Measurements from ENCODE around the gene IDI2.

Gene IDI2

DNA sequence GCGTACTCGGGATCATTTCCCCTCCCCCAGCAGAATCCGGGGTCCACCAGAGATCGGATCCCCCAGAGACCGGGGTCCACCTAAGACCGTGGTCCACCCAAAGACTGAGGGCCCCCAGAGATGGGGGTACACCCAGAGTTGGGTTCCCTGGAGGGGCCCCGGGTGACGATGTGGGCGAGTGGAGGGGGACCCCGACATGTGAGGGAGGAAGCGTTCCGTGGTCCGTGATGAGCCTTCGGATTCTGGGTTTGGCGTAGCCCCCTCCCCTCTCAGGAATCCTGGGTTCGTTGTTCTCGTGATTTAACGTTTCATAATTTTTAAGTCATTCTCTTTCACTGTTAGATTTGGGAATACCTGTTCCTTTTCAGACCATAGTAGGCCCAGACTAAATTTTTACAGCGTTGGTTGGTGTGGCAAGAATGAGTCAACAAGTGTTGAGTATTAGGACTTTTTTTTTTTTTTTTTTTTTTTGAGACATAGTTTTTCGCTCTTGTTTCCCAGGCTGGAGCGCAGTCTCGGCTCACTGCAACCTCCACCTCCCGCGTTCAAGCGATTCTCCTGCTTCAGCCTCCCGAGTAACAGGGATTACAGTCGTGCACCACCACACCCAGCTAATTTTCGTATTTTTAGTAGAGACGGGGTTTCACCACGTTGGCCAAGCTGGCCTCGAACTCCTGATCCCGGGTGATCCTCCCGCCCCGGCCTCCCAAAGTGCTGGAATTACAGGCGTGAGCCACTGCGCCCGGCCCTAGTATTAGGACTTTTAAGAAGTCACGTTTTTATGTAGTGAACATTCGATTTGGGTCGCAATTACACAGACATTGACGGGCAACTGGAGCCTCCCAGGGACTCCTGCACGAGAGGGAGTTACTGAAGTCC lies 36.8 kb downstream of the IDI2 start:
- DNase-seq (ENCODE audit: insufficient read length, low spot score) (no peak), FAIRE-seq (no peak)
- no peak for TF ChIP-seq POU2F2 (IDR thresholded peaks at IDR 0.05; ENCODE audit: low read depth, low read length)
- no peak for TF ChIP-seq POLR2AphosphoS5 (IDR thresholded peaks at IDR 0.05; ENCODE audit: low read depth, low read length)
- no peak for TF ChIP-seq SPI1 (IDR thresholded peaks at IDR 0.05; ENCODE audit: low read depth, low read length)
- TF ChIP-seq PAX5 (IDR thresholded peaks at IDR 0.05; ENCODE audit: insufficient read depth, low read length, severe bottlenecking) = no peak
- no peak for TF ChIP-seq TAF1 (IDR thresholded peaks at IDR 0.05; ENCODE audit: low read depth, low read length)
- no peak for TF ChIP-seq POLR2A (IDR thresholded peaks at IDR 0.05; ENCODE audit: low read depth, low read length)

DNA sequence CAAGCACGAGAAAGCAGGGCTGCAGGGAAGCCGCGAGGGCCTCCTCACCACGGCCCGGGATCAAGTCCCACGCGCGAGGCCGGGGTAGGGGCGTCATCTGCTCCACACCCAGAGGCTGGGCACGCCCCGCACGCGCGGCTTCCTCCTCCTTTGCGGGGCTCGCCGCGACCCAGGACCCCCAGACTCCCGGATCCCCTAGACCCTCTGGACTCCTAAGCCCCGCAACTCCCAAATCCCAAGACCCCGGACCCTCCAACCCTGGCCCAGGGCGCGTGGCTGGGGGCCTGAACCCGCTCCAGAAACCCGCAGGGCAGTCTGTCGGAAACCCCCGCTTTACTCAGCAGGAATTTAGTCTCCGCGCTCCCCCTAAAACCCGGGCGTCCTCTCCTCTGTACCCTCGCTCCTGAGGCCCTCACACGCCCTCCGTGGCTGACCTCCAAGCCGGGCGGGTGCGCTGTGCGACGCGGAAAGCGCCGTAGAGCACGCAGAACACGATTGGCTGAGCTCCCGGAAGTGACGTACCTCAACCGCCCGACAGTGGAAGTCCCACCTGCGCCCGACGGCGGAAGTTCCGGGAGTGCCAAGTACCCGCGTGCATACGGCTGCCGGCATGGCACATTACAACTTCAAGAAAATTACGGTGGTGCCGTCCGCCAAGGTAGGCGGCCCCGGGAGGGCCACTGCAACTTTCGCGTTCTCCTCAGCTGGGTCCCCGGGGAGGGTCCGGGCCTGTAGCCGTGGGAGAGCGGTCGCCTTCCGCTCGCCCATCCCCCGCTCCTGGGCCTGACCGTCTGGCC lies 37.6 kb downstream of the IDI2 start, which contains the start of gene GTPBP4:
Gene GTPBP4, plus strand, starts transcription at position 565 of the 797 bp plus-strand sequence. Its CDS starts 46 bp downstream, at position 611.
- TF ChIP-seq POLR2A (IDR thresholded peaks at IDR 0.05; ENCODE audit: low read depth, low read length) = peak; percentile 87
- no peak for TF ChIP-seq SPI1 (IDR thresholded peaks at IDR 0.05; ENCODE audit: low read depth, low read length)
- peak; percentile 80 for TF ChIP-seq TAF1 (IDR thresholded peaks at IDR 0.05; ENCODE audit: low read depth, low read length)
- peak; percentile 86 for TF ChIP-seq POLR2AphosphoS5 (IDR thresholded peaks at IDR 0.05; ENCODE audit: low read depth, low read length)
- DNase-seq (ENCODE audit: insufficient read length, low spot score) (peak; percentile 99), FAIRE-seq (peak; percentile 98)

DNA sequence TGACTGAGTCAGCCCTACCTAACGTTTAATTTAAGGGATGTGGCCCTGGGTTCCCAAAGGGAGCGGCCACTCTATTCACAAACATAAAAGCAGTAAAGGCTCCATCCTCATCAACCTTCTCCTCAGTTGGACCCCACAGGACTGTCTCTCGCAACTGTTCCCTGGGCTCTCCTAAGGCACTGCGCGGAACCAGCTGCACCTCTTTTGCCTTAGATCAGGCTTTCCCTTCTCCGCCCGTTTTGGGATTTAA lies 38.1 kb downstream of the IDI2 start:
- no peak for FAIRE-seq
- TF ChIP-seq POLR2A (IDR thresholded peaks at IDR 0.05; ENCODE audit: low read depth, low read length) (no peak), TAF1 (IDR thresholded peaks at IDR 0.05; ENCODE audit: low read depth, low read length) (no peak), POLR2AphosphoS5 (IDR thresholded peaks at IDR 0.05; ENCODE audit: low read depth, low read length) (no peak), PAX5 (IDR thresholded peaks at IDR 0.05; ENCODE audit: insufficient read depth, low read length, severe bottlenecking) (no peak), POU2F2 (IDR thresholded peaks at IDR 0.05; ENCODE audit: low read depth, low read length) (no peak), SPI1 (IDR thresholded peaks at IDR 0.05; ENCODE audit: low read depth, low read length) (no peak)
- no peak for DNase-seq (ENCODE audit: insufficient read length, low spot score)

- no peak for FAIRE-seq
- DNase-seq (ENCODE audit: insufficient read length, low spot score) = no peak
- TF ChIP-seq SPI1 (IDR thresholded peaks at IDR 0.05; ENCODE audit: low read depth, low read length) (peak; percentile 91), POLR2AphosphoS5 (IDR thresholded peaks at IDR 0.05; ENCODE audit: low read depth, low read length) (no peak)
Measured at GRCh38 chr10:986881-987619, 38.6 kb downstream of the IDI2 start.

DNA sequence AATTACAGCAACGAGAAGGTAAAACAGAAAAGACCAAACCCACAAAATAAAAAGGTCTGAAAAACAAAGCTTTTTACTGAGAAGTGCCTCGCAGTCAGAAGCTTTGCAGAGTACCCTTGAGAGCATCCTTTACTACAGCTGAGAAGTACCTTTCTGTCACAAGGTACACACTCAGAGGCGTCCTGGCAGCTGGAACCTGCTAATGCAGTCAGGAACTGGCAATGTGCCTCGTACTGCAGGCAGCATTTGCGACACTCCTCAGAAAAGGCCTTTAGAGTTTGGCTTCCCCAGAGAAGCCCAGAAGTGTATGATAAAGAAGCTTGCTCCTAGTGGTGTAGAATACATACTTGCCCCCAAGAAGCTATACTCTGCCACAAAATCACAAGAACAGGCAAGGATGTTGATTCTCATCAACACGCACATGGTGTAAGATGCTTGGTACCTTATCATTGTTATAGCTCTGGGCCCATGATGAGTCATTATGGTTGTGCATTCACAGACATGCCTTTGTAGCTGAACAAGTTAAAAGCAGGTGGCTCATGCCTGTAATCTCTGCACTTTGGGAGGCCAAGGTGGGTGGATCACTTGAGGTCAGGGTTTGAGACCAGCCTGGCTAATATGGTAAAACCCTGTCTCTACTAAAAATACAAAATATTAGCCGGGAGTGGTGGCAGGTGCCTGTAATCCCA lies 39.4 kb downstream of the IDI2 start:
- DNase-seq (ENCODE audit: insufficient read length, low spot score) (no peak), FAIRE-seq (no peak)
- TF ChIP-seq TAF1 (IDR thresholded peaks at IDR 0.05; ENCODE audit: low read depth, low read length) (no peak), PAX5 (IDR thresholded peaks at IDR 0.05; ENCODE audit: insufficient read depth, low read length, severe bottlenecking) (no peak), POLR2AphosphoS5 (IDR thresholded peaks at IDR 0.05; ENCODE audit: low read depth, low read length) (no peak), POU2F2 (IDR thresholded peaks at IDR 0.05; ENCODE audit: low read depth, low read length) (no peak)

GRCh38 chr10:985361-985760 lies 40.3 kb downstream of the IDI2 start:
- FAIRE-seq = no peak

DNA sequence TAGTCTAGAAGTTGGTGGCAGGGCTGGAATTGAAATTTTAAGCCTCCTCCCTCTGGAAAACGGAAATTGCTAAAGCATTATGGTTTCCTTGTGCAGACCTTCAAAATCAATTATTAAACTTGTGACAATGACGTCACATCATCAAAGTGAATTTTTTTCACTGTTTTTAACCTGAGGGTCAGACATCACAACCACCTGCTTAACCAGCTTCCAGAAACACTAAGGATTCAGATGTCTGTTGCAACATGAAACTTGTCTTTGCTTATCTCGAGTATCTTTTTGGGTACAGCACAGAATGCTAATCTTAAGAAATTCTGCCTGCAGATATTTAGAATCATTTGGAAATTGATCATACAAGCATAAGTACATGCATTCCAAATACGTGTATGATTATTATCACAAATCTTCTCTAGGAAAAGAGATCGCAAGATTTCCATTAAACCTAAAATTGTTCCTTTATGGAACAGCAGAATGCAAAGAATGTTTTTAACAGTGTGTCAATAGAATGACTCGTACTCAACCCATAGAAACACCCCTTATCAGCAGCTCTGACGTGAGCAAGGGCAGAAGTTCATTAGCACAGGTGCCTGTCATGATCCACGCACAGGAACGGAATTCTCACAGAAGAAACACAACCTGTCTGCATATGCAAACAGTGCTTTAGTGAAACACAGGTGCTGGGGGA lies 41.5 kb downstream of the IDI2 start:
- FAIRE-seq = no peak
- no peak for DNase-seq (ENCODE audit: insufficient read length, low spot score)
- no peak for TF ChIP-seq POU2F2 (IDR thresholded peaks at IDR 0.05; ENCODE audit: low read depth, low read length)
- no peak for TF ChIP-seq SPI1 (IDR thresholded peaks at IDR 0.05; ENCODE audit: low read depth, low read length)
- TF ChIP-seq PAX5 (IDR thresholded peaks at IDR 0.05; ENCODE audit: insufficient read depth, low read length, severe bottlenecking) = no peak

More at GRCh38 chr10:985361-985760, 40.3 kb downstream of the IDI2 start:
- no peak for TF ChIP-seq POLR2A (IDR thresholded peaks at IDR 0.05; ENCODE audit: low read depth, low read length)
- TF ChIP-seq POLR2AphosphoS5 (IDR thresholded peaks at IDR 0.05; ENCODE audit: low read depth, low read length) = no peak
- no peak for TF ChIP-seq PAX5 (IDR thresholded peaks at IDR 0.05; ENCODE audit: insufficient read depth, low read length, severe bottlenecking)
- no peak for TF ChIP-seq SPI1 (IDR thresholded peaks at IDR 0.05; ENCODE audit: low read depth, low read length)
- no peak for TF ChIP-seq POU2F2 (IDR thresholded peaks at IDR 0.05; ENCODE audit: low read depth, low read length)
- TF ChIP-seq TAF1 (IDR thresholded peaks at IDR 0.05; ENCODE audit: low read depth, low read length) = no peak
- no peak for DNase-seq (ENCODE audit: insufficient read length, low spot score)

- DNase-seq (ENCODE audit: insufficient read length, low spot score) (no peak), FAIRE-seq (no peak)
- TF ChIP-seq POU2F2 (IDR thresholded peaks at IDR 0.05; ENCODE audit: low read depth, low read length) (no peak), TAF1 (IDR thresholded peaks at IDR 0.05; ENCODE audit: low read depth, low read length) (no peak), POLR2A (IDR thresholded peaks at IDR 0.05; ENCODE audit: low read depth, low read length) (no peak)
Measured at GRCh38 chr10:983401-983800, 42.3 kb downstream of the IDI2 start.

Measured in GM12891 (cell line).